AG04449 (cell line): ENCODE data around the gene MTUS2.

Experiments
- CTCF ChIA-PET: fragments of 350-600 bp; formaldehyde crosslinking; extraction: SDS; loops from one replicate; lab custom pipeline; 2021; ENCODE audit warnings: antibody characterized with exemption; lab: Yijun Ruan, JAX
- POLR2A ChIA-PET: fragments of 400-600, 350-600 bp; formaldehyde crosslinking; extraction: SDS; loops from one replicate; lab custom pipeline; 2020; ENCODE audit warnings: antibody characterized with exemption, inconsistent platforms; lab: Yijun Ruan, JAX
- DNase-seq: peaks from one replicate; pipeline ENCODE4 v3.0.0-alpha.2; 2010; ENCODE audit warnings: low read depth, low spot score
- H3K4me3 ChIP-seq: 2 replicates; pipeline ENCODE4 v1.5.1; 2011; ENCODE audit warnings: low read depth, mild to moderate bottlenecking, control low read depth, low read length
- TF ChIP-seq, protein P1 (sequence below): IDR thresholded peaks from one replicate; pipeline ENCODE4 v1.5.1; 2011; ENCODE audit warnings: mild to moderate bottlenecking, moderate library complexity, low read length, control low read depth, inconsistent platforms; ENCODE audit not compliant: insufficient read depth; ENCODE audit errors: missing control alignments

The MTUS2 gene

DNA sequence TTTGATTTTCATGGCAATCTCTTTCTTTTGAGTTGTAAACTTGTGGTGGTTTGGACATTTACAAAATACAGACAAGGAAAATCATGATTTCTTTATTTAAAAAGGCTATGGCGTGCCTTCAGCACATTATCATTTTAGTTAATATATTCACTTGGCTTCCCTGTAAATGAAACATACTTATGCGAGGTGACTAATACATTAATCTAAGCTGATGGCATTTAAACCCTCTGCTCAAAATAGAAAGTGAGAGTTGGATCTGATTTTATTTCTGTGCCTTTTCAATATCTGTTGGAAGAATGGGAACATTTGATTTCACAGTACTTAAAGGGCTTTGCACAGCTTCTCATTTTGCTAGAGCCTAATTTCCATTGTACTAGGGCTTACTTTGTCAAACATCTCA lies 289.8 kb downstream of the MTUS2 start:
- POLR2A ChIA-PET: no interaction called here
- CTCF ChIA-PET: no interaction called here
- H3K4me3 ChIP-seq: no peak overlapping the region
- DNase-seq: no peak
- TF ChIP-seq, protein P1, sequence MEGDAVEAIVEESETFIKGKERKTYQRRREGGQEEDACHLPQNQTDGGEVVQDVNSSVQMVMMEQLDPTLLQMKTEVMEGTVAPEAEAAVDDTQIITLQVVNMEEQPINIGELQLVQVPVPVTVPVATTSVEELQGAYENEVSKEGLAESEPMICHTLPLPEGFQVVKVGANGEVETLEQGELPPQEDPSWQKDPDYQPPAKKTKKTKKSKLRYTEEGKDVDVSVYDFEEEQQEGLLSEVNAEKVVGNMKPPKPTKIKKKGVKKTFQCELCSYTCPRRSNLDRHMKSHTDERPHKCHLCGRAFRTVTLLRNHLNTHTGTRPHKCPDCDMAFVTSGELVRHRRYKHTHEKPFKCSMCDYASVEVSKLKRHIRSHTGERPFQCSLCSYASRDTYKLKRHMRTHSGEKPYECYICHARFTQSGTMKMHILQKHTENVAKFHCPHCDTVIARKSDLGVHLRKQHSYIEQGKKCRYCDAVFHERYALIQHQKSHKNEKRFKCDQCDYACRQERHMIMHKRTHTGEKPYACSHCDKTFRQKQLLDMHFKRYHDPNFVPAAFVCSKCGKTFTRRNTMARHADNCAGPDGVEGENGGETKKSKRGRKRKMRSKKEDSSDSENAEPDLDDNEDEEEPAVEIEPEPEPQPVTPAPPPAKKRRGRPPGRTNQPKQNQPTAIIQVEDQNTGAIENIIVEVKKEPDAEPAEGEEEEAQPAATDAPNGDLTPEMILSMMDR: no peak

DNA sequence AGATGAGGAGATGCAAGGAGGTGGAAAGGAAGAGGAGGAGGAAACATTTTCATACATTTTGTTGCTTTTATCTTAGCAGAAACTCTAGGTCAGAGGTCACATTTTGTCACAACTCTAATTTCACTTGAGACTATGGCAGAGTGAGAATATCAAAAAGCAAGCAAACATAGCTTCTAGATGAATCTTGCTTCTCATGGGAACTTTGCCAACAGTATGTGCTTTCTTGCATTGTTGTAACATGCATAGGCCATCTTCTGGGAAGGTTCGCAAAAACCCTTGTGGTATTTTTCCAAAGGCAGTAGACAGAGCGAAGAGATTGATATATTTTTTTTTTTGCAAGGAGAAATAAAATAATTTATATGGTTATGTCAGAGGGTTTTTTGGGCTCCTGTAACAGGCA lies 291.3 kb downstream of the MTUS2 start:
- POLR2A ChIA-PET: no interaction called here

DNA sequence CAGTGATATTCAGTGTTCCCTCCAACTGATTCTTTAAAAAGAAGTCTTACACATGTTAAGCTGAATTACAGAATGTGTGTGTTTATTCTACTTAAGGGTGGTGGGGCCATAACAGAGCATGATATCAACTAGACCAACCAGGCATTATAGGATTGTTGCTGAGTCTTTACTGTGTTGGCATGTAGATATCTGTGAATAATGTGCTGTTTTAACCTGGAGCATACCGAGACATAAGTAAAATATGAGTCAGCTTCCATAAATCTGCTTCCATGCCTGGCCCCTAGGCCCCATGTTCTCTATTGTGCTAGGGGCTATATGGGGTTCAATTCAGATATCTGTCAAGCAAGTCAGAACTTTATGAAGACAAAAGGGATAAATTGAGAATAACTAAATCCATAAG lies 295.7 kb downstream of the MTUS2 start:
- TF ChIP-seq, protein P1: no peak
- ChIA-PET POLR2A (no interaction called here), CTCF (no interaction called here)
- DNase-seq: no peak
- no peak overlapping the region for H3K4me3 ChIP-seq

More for the DNA sequence above, 291.3 kb downstream of the MTUS2 start:
- TF ChIP-seq, protein P1: no peak
- H3K4me3 ChIP-seq: no peak overlapping the region
- CTCF ChIA-PET: no interaction called here
- no peak for DNase-seq

DNA sequence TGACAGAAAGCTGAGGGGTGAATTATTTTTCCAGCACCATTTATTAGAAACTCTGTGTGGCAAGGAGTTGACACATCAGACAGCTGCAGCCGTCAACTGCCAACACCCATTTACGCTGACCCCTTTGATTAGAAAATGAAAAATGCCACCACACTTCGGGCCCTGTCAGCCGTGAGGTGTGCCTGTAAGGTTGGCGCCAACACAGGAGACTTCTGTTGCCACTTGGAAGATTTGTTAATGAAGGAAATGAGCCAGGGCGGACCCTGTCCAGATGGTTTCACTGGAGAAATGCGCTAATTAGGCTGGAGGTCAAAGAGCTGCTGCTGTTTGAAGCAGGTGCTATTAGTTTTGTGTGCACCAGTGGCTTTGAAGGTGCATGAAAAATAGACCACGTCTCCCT lies 297.5 kb downstream of the MTUS2 start:
- TF ChIP-seq, protein P1: no peak
- CTCF ChIA-PET: no interaction called here

DNA sequence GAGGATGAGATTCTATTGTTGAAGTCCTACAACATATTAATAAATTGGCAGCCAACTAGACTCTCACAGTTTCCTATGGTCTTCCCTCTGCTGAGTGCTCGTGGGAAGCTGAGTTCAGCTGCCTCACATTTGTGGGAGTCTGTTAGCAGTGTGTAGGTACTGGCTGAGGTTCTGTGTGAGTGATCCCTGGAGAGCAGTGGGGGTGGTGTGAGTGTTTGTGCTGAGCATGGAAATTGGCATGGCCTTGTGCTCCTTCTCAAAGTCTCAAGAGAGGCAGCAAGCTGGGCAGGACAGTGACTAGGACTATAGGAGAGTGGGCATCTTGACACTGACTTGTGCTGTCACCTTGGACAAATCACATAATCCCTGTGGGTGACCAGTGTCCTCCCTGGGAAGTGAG lies 298.3 kb downstream of the MTUS2 start:
- POLR2A ChIA-PET: no interaction called here
- TF ChIP-seq, protein P1: no peak
- DNase-seq: no peak
- H3K4me3 ChIP-seq: no peak overlapping the region
- CTCF ChIA-PET: no interaction called here

More for the DNA sequence above, 297.5 kb downstream of the MTUS2 start:
- H3K4me3 ChIP-seq: no peak overlapping the region
- no peak for DNase-seq
- POLR2A ChIA-PET: no interaction called here

DNA sequence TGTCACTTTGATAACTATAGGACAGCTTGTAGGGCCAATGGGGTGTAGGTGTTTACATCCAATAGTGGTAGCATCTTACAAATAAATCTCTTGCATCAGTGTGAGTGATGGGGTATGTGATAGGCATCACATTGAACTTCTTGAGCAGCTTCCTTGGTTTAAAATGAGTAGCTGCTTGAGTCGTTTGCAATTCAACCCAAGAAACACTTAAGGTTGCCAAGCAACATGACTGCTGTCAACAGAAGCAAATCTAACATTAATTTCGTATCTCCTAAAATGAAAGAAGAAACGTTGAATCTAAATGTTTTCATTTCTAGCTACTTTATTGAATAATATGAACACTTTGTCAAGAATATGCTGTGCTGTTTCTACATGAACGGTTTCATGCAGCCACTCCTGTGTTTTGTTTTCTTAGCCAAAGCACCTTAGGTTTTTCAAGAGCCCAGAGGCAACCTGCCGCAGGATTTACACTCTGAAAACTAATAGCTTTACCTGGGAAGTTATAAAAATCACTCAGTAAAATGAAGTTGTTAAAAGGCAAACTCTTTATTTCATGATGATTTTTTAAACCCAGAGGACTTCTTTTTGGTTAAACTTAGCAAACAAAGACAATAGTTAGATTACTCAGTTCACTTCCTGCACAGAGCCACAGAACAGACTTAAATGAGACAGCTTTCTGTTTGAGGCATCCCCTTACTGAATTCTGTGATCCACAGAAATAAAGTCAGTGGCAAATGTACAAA lies 305.2 kb downstream of the MTUS2 start:
- CTCF ChIA-PET: no interaction called here
- POLR2A ChIA-PET: no interaction called here

More for the DNA sequence above, 305.2 kb downstream of the MTUS2 start:
- TF ChIP-seq, protein P1: no peak
- no peak for DNase-seq
- H3K4me3 ChIP-seq: no peak overlapping the region
